ENCODE results near the gene GNA12.

GRCh38 chr7:2700141-2700850, 143.8 kb downstream of the GNA12 start:
- TF ChIP-seq RAD21 (IDR thresholded peaks at IDR 0.05; ENCODE audit: low read depth) (no peak), EP300 (IDR thresholded peaks at IDR 0.05; ENCODE audit: borderline replicate concordance) (no peak), YY1 (IDR thresholded peaks at IDR 0.05; ENCODE audit: low read depth) (no peak), TAF1 (IDR thresholded peaks at IDR 0.05; ENCODE audit: low read depth) (no peak)

Measured in Ishikawa (cell line).